NK-92 treated with Interleukin-12 subunit alpha and Interleukin-12 subunit beta, amount 100 ng/mL, for 24 hours (cell line): ENCODE data around the gene PPP1R15B.

ENCODE experiments used
- DNase-seq: peaks from one replicate; lab custom pipeline; 2025; lab: John Stamatoyannopoulos, UW

Gene PPP1R15B

GRCh38 chr1:204400882-204401510 is 10.6 kb downstream of the PPP1R15B start:
- no peak for DNase-seq

- no peak for DNase-seq
These were observed 13.2 kb downstream of the PPP1R15B start for GRCh38 chr1:204398197-204399125.

GRCh38 chr1:204396015-204396583 is 15.5 kb downstream of the PPP1R15B start:
- DNase-seq, result no peak

GRCh38 chr1:204391629-204392028 is 20.0 kb downstream of the PPP1R15B start:
- no peak for DNase-seq

GRCh38 chr1:204390751-204391466 is 20.7 kb downstream of the PPP1R15B start:
- DNase-seq, result no peak

GRCh38 chr1:204385727-204386126 is 25.9 kb downstream of the PPP1R15B start:
- no peak for DNase-seq

GRCh38 chr1:204384636-204385352 is 26.8 kb downstream of the PPP1R15B start:
- no peak for DNase-seq

GRCh38 chr1:204383163-204383904 is 28.3 kb downstream of the PPP1R15B start:
- no peak for DNase-seq

GRCh38 chr1:204382714-204383083 is 28.9 kb downstream of the PPP1R15B start:
- no peak for DNase-seq

GRCh38 chr1:204380293-204380831 is 31.3 kb downstream of the PPP1R15B start:
- no peak for DNase-seq

- DNase-seq, result no peak
These were observed 33.6 kb downstream of the PPP1R15B start for GRCh38 chr1:204377800-204378668.

- DNase-seq, result no peak
These were observed 34.5 kb downstream of the PPP1R15B start for GRCh38 chr1:204376919-204377799.

GRCh38 chr1:204376465-204376864 is 35.2 kb downstream of the PPP1R15B start:
- DNase-seq, result no peak

- no peak for DNase-seq
These were observed 37.7 kb downstream of the PPP1R15B start for GRCh38 chr1:204373911-204374310.

GRCh38 chr1:204370176-204370575 is 41.4 kb downstream of the PPP1R15B start:
- no peak for DNase-seq

GRCh38 chr1:204368996-204369726 is 42.5 kb downstream of the PPP1R15B start:
- no peak for DNase-seq

- no peak for DNase-seq
These were observed 43.7 kb downstream of the PPP1R15B start for GRCh38 chr1:204367956-204368355.
